Activated CD8-positive, alpha-beta T cell treated with anti-CD3 and anti-CD28 coated beads, Interleukin-2, amount 10 ng/mL, durations not matched to agents 7 days and 5 days (primary cell): ENCODE measurements around the gene TMPRSS5. TPM values are rescaled to one million over a fixed set of nuclear protein-coding genes. Genes with fewer than 3 reads are reported as not detected.

Source experiments
- ATAC-seq: fragments of 150-1000 bp; cut with Tn5 transposase; one replicate; pipeline ENCODE4 v1.10.0; 2021; ENCODE audit warnings: moderate library complexity
- CTCF ChIA-PET: fragments of 350-600 bp; sonication (Branson Sonifier 250); formaldehyde crosslinking; loops from one replicate; lab custom pipeline; 2021; ENCODE audit warnings: antibody characterized with exemption; lab: Charles Lee
- POLR2A ChIA-PET: fragments of 350-600 bp; sonication (Branson Sonifier 250); formaldehyde crosslinking; loops from one replicate; lab custom pipeline; 2021; ENCODE audit warnings: antibody characterized with exemption; lab: Charles Lee
- DNase-seq: peaks from one replicate; pipeline ENCODE4 v3.0.0-alpha.2; 2020
- H3K27ac Mint-ChIP-seq: one replicate; pipeline ENCODE4 v1.8.0; 2021; ENCODE audit warnings: mild to moderate bottlenecking, mixed read lengths
- H3K27me3 Mint-ChIP-seq: one replicate; pipeline ENCODE4 v1.8.0; 2021; ENCODE audit warnings: low read depth, mixed read lengths
- H3K36me3 Mint-ChIP-seq: one replicate; pipeline ENCODE4 v1.8.0; 2021; ENCODE audit warnings: low read depth, mixed read lengths
- H3K4me1 Mint-ChIP-seq: one replicate; pipeline ENCODE4 v1.8.0; 2021; ENCODE audit warnings: low read depth, mixed read lengths
- H3K4me3 Mint-ChIP-seq: one replicate; pipeline ENCODE4 v1.8.0; 2021; ENCODE audit warnings: mild to moderate bottlenecking, mixed read lengths
- H3K9me3 Mint-ChIP-seq: one replicate; pipeline ENCODE4 v1.8.0; 2022; ENCODE audit warnings: mixed read lengths; ENCODE audit not compliant: insufficient read depth
- total RNA-seq, 2 experiments: library from RNA; stranded (reverse); gene quantifications; one replicate each; pipeline ENCODE4 v1.2.3, GENCODE V29; 2021

TMPRSS5 gene
- total RNA-seq, 2 experiments from 2014 or later = 0.31 to 0.71 TPM

DNA sequence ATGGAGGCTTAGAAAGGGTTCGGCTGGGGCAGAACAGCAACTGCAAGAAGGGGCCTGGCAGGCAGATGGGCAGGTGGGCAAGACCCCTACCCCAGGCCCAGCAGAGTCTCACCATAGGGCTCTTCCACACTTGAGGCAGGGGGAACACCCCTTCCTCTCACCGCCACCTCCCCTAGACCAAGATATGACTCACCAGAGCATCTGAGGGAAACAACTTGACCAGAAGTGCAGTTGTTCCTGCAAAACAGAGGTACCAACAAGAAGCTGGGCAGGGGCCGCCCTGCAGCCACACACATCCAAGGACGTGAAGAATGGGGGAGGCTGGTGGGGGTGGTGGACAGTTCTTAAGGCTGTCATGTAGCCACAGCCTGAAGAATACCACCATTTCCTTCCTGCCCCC is 10.9 kb downstream of the TMPRSS5 start:
- Mint-ChIP-seq H3K9me3 (no peaks in the 10 kb centered on the region), H3K27me3 (no peaks in the 10 kb centered on the region), H3K4me1 (no peaks in the 10 kb centered on the region), H3K4me3 (no peak overlapping the region), H3K36me3 (no peaks in the 10 kb centered on the region), H3K27ac (no peak overlapping the region)
- ChIA-PET CTCF (no interaction called here), POLR2A (interaction anchor here (0.6 kb wide), 1 partner anchor 1409 kb away, joined by 3 read pairs; no protein-coding TSS in a partner anchor)
- ATAC-seq (no peak), DNase-seq (no peak)

DNA sequence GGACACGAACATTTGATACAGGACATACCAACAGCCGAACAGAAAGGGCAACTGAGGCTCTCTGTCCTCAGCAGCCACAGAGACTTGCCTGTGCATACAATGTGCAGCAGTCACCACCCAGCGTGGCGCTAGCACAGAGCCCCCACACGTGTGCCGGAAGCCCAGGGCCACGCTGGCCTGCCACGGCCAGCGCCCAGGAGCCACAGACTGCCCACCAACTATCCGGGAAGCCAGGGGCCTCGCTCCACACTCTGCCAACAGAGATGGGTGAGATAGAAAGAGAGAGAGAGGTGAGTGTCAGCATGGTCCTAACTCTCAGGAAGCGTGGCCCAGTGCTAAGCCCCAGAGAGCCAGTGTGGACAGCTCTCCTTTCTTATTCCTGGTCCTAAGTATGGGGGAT is 11.7 kb downstream of the TMPRSS5 start:
- Mint-ChIP-seq H3K4me1 (no peaks in the 10 kb centered on the region), H3K27me3 (no peaks in the 10 kb centered on the region), H3K36me3 (no peaks in the 10 kb centered on the region), H3K27ac (no peak overlapping the region), H3K4me3 (no peak overlapping the region), H3K9me3 (no peaks in the 10 kb centered on the region)
- ATAC-seq = no peak
- POLR2A ChIA-PET = no interaction called here
- CTCF ChIA-PET = no interaction called here
- DNase-seq = no peak

DNA sequence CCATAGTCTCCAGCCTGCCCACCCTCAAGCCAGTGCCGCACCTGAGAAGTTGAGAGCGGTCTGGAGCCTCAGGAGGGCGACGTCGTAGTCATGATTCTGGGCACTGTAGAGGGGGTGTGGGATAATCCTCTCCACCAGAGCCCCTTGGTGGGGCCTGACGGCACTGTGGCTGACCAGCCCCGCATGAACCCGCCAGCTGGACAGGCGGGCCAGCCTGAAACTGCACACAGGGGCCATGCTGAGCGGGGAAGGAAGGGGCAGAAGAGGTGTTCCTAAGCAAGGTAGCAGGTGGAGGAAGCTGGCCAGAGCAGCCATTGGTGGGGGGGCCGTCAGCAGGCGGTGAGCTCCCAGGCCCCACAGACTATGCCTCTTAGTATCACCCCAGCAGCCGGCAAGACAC is 13.1 kb downstream of the TMPRSS5 start:
- Mint-ChIP-seq H3K27me3 (no peaks in the 10 kb centered on the region), H3K4me3 (no peak overlapping the region), H3K9me3 (no peaks in the 10 kb centered on the region), H3K36me3 (no peaks in the 10 kb centered on the region), H3K27ac (no peak overlapping the region), H3K4me1 (no peaks in the 10 kb centered on the region)
- no peak for ATAC-seq
- ChIA-PET POLR2A (no interaction called here), CTCF (no interaction called here)
- DNase-seq = no peak

DNA sequence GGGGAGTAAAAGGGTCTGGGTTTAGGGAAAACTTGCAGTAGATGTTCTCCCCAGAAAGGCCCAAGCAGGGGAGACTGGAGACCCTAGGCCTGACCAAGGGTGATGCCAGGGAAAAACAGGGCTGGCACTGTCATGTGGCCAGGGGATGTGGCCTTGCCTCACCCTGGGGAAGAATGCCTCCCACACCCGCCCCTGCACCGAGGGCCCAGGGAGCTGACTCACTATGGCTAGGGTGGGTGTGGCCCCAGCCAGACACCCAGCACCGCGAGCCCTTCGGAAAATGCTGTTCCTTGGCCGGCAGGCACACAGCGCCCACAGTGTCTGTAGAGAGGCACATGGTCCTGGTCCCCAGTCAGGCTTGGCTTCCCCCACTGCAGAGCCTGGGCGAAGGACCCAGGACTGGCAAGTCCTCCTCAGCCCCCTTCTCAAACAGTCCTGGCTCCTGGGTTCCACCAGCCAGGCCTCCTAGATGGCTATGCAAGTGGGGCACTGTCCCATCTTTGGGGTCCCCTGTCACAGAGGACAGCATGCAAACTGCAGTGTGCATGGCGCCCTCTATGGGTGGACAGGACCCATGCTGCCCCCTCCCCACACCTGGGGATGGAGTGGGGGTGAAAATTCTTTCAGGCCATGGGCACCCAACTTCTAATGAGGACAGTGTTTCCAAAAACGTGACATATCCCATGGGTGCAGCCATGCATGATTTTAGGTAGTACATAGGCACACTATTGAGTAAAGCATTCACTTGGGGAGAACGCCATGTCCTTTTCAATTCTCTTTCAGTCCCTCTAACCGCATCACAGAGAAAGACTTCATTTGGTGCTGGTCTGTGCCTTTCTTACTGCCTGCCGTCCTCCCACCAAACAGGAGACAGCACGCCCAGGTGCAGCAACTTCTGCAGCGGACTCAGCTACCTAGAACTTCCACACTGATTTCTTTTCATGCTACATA is 15.2 kb downstream of the TMPRSS5 start:
- DNase-seq (peak; percentile 26), ATAC-seq (peak; percentile 23)
- CTCF ChIA-PET = no interaction called here
- no peaks in the 10 kb centered on the region for H3K4me1 Mint-ChIP-seq
- no peak overlapping the region for H3K4me3 Mint-ChIP-seq
- H3K9me3 Mint-ChIP-seq = no peaks in the 10 kb centered on the region
- no peaks in the 10 kb centered on the region for H3K36me3 Mint-ChIP-seq
- H3K27ac Mint-ChIP-seq = no peak overlapping the region
- POLR2A ChIA-PET = interaction anchor here (0.6 kb wide), 1 partner anchor 78 kb away, joined by 3 read pairs; no protein-coding TSS in a partner anchor
- H3K27me3 Mint-ChIP-seq = no peaks in the 10 kb centered on the region

DNA sequence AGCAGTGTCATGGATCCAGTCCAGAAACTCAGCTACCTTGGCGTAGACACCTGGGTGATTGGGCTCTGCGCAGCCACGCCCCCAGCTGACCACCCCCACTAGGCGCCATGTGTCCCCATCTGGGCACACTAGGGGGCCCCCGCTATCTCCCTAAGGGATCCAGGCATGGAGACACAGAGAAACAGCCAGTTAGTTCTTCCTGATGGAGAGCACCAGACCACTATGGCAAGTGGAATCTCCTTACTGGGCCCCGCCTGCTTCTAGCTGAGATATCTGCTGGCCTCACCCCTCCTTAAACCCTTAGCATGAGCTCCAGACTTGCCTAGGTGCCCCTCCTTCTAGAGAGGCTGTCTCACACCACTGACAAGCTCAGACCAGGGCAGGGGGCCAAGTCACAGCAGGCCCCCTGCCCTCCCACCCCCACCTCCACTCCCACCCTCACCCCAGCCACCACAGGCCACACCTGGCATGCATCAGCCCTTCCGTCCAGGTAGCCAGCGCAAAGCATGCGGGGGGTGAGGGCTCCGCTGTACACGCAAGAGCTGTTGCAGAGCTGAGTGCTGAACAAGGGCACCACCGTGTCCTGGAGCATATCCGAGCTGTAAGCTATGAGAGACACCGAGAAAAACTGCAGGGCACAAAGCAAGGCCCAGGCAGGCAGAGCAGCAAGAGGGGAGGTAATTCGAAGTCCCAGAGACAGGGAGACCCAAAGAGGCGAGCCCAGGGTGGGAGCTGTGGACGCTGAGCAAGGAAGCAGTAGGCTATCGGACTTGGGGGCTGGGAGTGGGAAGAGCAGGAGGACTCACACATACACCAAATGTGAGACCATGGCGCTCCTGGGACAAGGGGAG is 16.1 kb downstream of the TMPRSS5 start:
- ChIA-PET CTCF (no interaction called here), POLR2A (no interaction called here)
- Mint-ChIP-seq H3K4me1 (no peaks in the 10 kb centered on the region), H3K4me3 (no peak overlapping the region), H3K27ac (no peak overlapping the region), H3K36me3 (no peaks in the 10 kb centered on the region), H3K27me3 (no peaks in the 10 kb centered on the region), H3K9me3 (no peaks in the 10 kb centered on the region)
- ATAC-seq = no peak
- DNase-seq = no peak

DNA sequence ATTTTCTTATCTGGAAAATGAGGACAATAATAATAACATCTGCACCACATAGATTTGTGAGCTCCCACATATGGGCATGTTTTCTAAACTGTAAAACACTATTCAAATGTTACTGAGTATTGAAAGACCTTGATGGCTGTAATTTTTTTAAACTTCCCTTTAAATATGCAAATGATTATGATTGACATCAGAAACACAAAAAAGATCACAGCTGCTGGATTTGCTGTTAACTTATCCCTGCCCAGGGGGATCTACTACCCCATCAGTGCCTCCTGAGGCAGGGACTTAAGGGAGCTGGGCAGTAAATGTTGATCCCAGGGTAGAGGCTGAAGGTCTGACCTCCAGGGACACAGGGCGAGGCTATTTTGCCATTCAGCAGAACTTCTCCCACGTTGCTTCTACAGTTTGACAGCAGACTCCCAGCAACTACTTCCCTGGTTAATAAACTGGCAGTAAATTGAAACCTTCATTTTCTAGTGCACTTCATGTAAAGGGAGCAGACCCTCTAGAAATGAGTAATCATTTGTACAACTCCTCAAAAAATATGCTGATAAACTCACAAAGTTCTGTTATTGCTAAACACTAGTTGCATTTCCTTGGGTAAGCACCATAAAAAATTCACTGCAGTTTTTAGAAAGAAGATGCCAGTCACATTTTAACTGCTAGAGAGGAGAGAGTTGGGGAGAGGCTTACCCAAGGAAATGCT is 20.3 kb downstream of the TMPRSS5 start:
- no peaks in the 10 kb centered on the region for H3K27me3 Mint-ChIP-seq
- no peak overlapping the region for H3K27ac Mint-ChIP-seq
- H3K4me1 Mint-ChIP-seq = no peaks in the 10 kb centered on the region
- no peak for ATAC-seq
- no peaks in the 10 kb centered on the region for H3K9me3 Mint-ChIP-seq
- ChIA-PET CTCF (no interaction called here), POLR2A (no interaction called here)
- no peak for DNase-seq
- H3K36me3 Mint-ChIP-seq = no peaks in the 10 kb centered on the region
- no peak overlapping the region for H3K4me3 Mint-ChIP-seq

DNA sequence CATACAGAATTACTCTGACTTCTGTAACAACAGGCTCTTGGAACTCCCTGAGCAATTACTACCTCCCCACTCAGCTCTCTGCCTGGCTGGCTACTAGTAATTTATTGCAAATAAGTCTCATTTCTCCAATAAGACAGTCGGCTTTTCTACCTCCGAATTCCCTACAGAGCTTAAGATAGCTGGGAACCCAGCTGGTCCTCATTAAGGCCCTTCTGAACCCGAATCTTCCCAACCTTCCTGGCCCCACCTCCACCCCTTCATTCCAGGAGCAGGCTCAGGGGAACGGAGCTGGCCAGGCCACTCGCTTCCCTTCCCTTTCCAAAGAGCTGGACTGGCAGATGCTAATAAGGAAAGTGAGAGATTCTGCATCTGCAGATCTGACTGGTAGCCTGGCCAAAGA is 21.6 kb downstream of the TMPRSS5 start:
- H3K9me3 Mint-ChIP-seq = no peaks in the 10 kb centered on the region
- H3K27me3 Mint-ChIP-seq = no peaks in the 10 kb centered on the region
- no peaks in the 10 kb centered on the region for H3K36me3 Mint-ChIP-seq
- H3K4me1 Mint-ChIP-seq = no peaks in the 10 kb centered on the region
- no peak overlapping the region for H3K4me3 Mint-ChIP-seq
- ATAC-seq (no peak), DNase-seq (no peak)
- CTCF ChIA-PET = no interaction called here
- no peak overlapping the region for H3K27ac Mint-ChIP-seq
- POLR2A ChIA-PET = no interaction called here

DNA sequence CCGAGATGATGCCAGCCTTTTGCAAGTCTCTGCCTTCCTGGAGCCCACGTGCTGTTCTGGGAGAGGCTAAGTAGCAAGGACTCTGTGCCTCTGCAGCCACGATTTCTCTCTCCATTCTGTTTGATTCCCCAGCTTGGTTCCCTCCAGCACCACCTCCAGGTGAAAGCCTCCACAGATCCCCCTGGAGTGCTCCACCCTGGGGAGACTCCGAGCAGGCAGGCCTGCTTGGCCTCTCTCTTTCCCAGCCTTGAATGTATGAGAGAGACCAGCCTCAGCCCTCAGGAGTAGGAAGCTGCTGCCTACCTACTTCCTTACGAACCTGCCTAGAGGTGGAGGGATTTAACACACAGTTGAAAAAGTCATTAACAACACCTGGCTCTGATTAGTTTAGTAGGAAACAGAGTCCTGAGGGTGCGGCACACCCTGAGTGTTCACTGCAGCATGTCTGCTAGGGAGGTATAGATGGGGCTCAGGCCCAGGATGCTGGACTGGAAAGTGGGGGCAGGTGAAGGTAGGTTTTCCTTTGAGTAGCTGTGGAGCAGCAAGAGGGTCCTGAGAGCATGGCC is 22.5 kb downstream of the TMPRSS5 start:
- POLR2A ChIA-PET = no interaction called here
- no peak overlapping the region for H3K4me3 Mint-ChIP-seq
- CTCF ChIA-PET = interaction anchor here (1.2 kb wide), 1 partner anchor 20 kb away, joined by 3 read pairs; no protein-coding TSS in a partner anchor
- no peaks in the 10 kb centered on the region for H3K9me3 Mint-ChIP-seq
- DNase-seq = no peak
- H3K4me1 Mint-ChIP-seq = no peaks in the 10 kb centered on the region
- no peak for ATAC-seq
- H3K27ac Mint-ChIP-seq = no peak overlapping the region
- H3K27me3 Mint-ChIP-seq = peaks cover 3% of the 10 kb centered on the region
- no peaks in the 10 kb centered on the region for H3K36me3 Mint-ChIP-seq

DNA sequence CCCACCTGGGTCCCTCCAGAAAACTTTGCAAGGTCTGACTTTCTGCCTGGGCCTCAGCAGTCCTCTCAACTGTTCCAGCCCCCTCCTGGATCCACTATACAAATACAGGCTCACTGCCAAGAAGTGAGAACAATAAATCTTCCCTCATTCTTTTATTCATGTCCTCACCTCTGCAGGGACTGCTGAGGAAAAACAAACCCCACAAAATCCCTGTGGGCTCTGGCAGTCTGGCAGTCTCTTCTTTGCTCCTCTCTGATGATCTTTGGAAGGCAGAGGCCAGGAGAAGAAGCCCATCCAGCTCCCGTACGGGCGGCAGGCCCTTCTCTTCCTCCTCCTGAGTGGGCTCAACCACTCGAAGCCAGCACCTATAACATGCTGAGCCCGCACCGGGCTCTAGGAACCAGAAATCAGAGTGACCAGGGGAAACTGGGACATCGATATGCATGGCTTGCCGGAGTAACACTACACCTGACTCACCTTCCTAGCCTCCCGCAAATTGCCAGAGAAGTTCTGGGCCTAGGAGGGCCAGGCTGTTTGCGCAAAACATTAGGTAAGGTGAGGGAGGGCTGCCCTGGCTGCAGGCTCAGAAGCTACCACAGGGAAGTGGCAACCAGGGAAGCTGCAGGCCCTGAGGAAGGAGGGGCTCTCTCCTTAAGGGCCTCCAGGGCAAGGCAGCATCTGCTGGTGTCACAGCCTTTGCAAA is 24.2 kb downstream of the TMPRSS5 start:
- POLR2A ChIA-PET = no interaction called here
- Mint-ChIP-seq H3K9me3 (no peaks in the 10 kb centered on the region), H3K4me1 (no peaks in the 10 kb centered on the region), H3K4me3 (no peak overlapping the region), H3K27me3 (peaks cover 3% of the 10 kb centered on the region), H3K36me3 (no peaks in the 10 kb centered on the region), H3K27ac (no peak overlapping the region)
- no peak for ATAC-seq
- CTCF ChIA-PET = no interaction called here
- no peak for DNase-seq

DNA sequence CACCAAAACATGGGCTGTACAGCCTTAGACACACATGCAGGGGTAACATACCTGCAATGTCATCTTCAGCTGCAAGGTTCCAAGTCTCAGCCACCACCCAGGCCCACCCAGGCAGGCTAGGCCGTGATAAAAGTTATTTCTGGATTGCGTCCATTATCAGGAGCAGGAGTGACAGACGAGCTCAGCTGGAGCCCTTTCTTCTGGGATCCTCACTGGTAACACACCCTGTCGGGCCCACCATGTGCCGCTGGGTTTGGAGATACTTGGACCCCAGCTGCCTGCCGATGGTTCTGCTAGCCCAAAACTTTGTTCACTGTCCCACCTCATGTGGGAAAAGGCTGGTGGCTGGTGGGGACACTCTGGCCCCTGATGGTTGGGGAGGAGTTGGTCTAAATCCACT is 24.8 kb downstream of the TMPRSS5 start:
- DNase-seq (no peak), ATAC-seq (no peak)
- Mint-ChIP-seq H3K4me3 (no peak overlapping the region), H3K27ac (no peak overlapping the region), H3K27me3 (peaks cover 3% of the 10 kb centered on the region), H3K4me1 (no peaks in the 10 kb centered on the region), H3K36me3 (no peaks in the 10 kb centered on the region), H3K9me3 (no peaks in the 10 kb centered on the region)
- POLR2A ChIA-PET = no interaction called here
- CTCF ChIA-PET = no interaction called here

DNA sequence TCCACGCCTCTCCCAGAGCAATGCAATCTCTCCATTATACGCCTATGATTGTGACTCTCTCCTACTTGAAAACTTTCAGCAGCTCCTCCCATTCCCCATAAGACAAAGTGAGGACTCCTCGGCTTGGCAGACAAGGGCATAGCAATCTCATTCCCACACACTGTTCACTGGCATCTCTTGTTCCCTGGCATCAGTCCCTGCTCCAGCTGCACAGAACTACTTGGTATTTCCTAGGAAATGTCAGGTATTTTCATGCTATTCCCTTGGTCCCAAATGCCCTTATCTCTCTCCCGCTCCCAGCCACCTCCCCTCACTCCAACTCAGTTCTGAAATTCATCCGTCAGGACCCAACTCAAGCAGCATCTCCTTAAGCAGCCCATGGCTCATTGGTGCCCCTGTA is 28.4 kb downstream of the TMPRSS5 start:
- Mint-ChIP-seq H3K4me1 (peaks cover 11% of the 10 kb centered on the region), H3K36me3 (no peaks in the 10 kb centered on the region), H3K27ac (no peak overlapping the region), H3K4me3 (no peak overlapping the region), H3K27me3 (peaks cover 12% of the 10 kb centered on the region), H3K9me3 (no peaks in the 10 kb centered on the region)
- no peak for ATAC-seq
- DNase-seq = no peak
- ChIA-PET CTCF (no interaction called here), POLR2A (interaction anchor here (1.0 kb wide), 1 partner anchor 9 kb away, joined by 3 read pairs; no protein-coding TSS in a partner anchor)
